Measurements from ENCODE around the gene POMC.
A peak's percentile ranks its signal among the peaks of the same experiment; 100 is the strongest.
"Not testable (repeated sequence)": the region's sequence is repeated elsewhere in the genome, so short reads cannot be mapped to it uniquely, and the experiment has no call there.

POMC gene

DNA sequence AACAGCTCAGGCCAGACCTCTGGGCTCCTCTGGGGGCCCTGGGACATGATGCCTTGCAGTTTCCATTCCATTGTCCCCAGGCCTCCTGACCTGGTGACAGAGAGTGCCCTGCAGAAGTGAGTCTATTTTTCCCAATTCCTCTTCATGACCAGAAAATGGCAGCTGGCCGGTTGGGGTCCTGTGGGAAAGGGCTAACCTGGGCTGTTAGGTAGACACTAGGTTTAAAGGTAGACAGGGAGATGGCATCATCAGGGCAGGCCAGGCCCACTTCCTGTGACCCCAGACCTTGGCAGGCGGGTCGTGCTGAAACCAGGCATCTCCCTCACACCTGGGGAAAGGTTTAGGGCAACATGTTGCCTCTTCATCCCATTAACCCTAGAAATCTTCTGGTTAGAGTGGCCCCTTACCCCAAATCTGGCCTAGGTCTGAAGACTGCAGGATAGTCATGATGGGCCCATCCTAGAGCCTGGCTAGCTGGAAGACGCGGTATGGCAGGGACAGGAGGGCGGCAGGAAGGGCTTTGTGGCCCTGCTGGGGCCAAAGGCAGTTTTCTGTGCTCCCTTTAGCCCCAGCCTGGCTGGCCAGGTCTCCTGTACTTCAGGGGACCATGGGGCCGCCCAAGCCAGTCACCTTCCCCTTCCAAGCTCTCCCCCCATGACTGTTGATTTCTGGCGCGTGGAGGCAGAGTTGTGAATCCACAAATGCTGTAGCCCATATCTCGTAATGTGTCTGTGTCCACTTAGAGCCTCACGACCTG, 10.1 kb downstream of the POMC start:
- Histone ChIP-seq H3K9me3 (replicated peaks; ENCODE audit: low read length) (no peaks in the 10 kb centered on the region), H3K27me3 (ENCODE audit: control insufficient read depth, insufficient read depth, low read length) (peaks cover 9% of the 10 kb centered on the region), H3K4me3 (ENCODE audit: low read length) (no peak overlapping the region), H3K4me2 (ENCODE audit: low read length) (no peak overlapping the region), H3K4me1 (ENCODE audit: control insufficient read depth, insufficient read depth, low read length) (no peaks in the 10 kb centered on the region), H3K9ac (ENCODE audit: low read depth, low read length) (no peak overlapping the region), H3K36me3 (ENCODE audit: insufficient read depth, low read length) (no peaks in the 10 kb centered on the region)

DNA sequence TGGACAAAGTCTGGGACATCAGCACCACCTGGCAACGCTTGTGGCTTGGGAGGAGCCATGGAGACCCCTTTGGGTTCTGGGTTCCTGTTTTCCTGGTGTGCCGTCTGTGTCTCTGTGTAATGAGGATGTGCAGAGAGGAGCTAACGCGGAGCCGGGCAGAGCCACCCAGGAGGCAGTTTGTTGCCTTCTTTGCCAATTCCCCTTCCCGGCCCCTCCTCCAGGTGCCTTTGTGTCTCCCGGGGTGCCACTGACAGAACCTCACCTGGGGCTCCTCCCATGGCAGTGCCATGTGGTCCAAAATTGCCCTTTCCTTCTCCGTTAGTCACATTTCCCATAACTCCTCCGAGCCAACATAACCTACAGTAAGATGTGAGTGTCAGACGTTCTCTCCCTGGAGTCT, 13.0 kb downstream of the POMC start:
- no peak overlapping the region for H3K9ac ChIP-seq (ENCODE audit: low read depth, low read length)
- H3K4me3 ChIP-seq (ENCODE audit: low read length): no peak overlapping the region
- peaks cover 17% of the 10 kb centered on the region for H3K27me3 ChIP-seq (ENCODE audit: control insufficient read depth, insufficient read depth, low read length)
- no peak overlapping the region for H3K4me2 ChIP-seq (ENCODE audit: low read length)
- H3K9me3 ChIP-seq (replicated peaks; ENCODE audit: low read length): no peaks in the 10 kb centered on the region
- H3K4me1 ChIP-seq (ENCODE audit: control insufficient read depth, insufficient read depth, low read length): no peaks in the 10 kb centered on the region
- H3K36me3 ChIP-seq (ENCODE audit: insufficient read depth, low read length): no peaks in the 10 kb centered on the region

DNA sequence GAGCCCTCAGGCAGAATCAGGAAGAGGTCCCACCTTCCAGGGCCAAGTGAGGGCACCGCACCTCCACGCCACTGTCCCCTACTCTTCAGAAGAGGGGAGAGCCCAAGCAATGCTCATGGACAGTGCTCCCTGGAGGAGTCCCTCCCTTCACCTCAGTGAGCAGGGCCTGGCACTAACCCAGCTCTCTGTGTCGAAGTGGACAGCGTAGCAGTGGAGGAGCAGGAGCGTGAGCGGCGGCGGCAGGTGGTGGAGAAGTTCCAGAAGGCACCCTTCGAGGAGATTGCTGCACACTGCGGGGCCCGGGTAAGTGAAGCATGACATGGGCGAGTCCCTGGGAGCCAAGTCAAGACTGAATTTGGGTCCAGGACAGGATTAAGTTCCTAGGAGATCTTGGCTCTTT, 16.7 kb downstream of the POMC start:
- H3K9me3 ChIP-seq (replicated peaks; ENCODE audit: low read length): no peaks in the 10 kb centered on the region
- H3K4me2 ChIP-seq (ENCODE audit: low read length): no peak overlapping the region
- H3K4me1 ChIP-seq (ENCODE audit: control insufficient read depth, insufficient read depth, low read length): no peaks in the 10 kb centered on the region
- no peak overlapping the region for H3K9ac ChIP-seq (ENCODE audit: low read depth, low read length)
- H3K36me3 ChIP-seq (ENCODE audit: insufficient read depth, low read length): no peaks in the 10 kb centered on the region
- H3K4me3 ChIP-seq (ENCODE audit: low read length): no peak overlapping the region
- H3K27me3 ChIP-seq (ENCODE audit: control insufficient read depth, insufficient read depth, low read length): peaks cover 17% of the 10 kb centered on the region

DNA sequence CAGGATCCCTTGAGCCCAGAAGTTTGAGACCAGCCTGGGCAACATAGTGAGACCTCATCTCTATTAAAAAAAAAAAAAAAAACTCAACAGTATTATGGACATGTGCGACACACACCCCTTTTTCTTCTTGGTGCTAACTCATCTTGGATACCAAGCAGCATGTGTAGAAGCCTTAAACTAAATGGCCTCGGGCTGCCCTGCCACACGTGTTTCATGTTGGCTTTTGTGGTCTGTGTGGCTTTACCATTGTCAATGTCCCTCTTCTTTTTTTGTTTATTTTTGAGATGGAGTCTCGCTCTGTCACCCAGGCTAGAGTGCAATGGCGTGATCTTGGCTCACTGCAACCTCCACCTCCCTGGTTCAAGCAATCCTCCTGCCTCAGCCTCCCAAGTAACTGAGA, 17.4 kb downstream of the POMC start:
- not testable (repeated sequence) for H3K9ac ChIP-seq (ENCODE audit: low read depth, low read length); H3K36me3 ChIP-seq (ENCODE audit: insufficient read depth, low read length)
- H3K27me3 ChIP-seq (ENCODE audit: control insufficient read depth, insufficient read depth, low read length): peaks cover 19% of the 10 kb centered on the region

DNA sequence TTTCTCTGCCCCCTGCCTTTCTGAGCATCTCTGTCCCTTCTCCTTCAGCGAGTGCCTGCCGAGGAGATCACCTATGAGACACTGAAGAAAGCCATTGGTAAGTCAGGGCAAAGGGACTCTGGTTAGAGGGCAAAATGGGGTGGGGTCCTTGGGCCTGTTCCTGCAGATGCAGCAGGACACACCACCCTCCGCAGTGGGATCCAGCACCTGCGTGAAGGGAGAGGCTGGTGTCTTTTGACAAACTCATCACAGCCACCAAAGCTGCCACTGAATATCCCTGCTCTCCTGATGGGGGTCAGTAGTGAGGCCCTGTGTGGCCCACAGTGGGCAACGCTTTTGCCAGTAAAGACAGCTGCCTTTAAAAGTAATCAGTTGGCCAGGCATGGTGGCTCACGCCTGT, 18.7 kb downstream of the POMC start:
- H3K9me3 ChIP-seq (replicated peaks; ENCODE audit: low read length): no peaks in the 10 kb centered on the region
- H3K9ac ChIP-seq (ENCODE audit: low read depth, low read length): no peak overlapping the region
- H3K27me3 ChIP-seq (ENCODE audit: control insufficient read depth, insufficient read depth, low read length): peaks cover 19% of the 10 kb centered on the region
- H3K4me1 ChIP-seq (ENCODE audit: control insufficient read depth, insufficient read depth, low read length): no peaks in the 10 kb centered on the region
- no peak overlapping the region for H3K4me3 ChIP-seq (ENCODE audit: low read length)
- no peak overlapping the region for H3K4me2 ChIP-seq (ENCODE audit: low read length)
- H3K36me3 ChIP-seq (ENCODE audit: insufficient read depth, low read length): no peaks in the 10 kb centered on the region

More for the DNA sequence above, 17.4 kb downstream of the POMC start:
- not testable (repeated sequence) for H3K4me3 ChIP-seq (ENCODE audit: low read length); H3K9me3 ChIP-seq (replicated peaks; ENCODE audit: low read length); H3K4me2 ChIP-seq (ENCODE audit: low read length); H3K4me1 ChIP-seq (ENCODE audit: control insufficient read depth, insufficient read depth, low read length)

DNA sequence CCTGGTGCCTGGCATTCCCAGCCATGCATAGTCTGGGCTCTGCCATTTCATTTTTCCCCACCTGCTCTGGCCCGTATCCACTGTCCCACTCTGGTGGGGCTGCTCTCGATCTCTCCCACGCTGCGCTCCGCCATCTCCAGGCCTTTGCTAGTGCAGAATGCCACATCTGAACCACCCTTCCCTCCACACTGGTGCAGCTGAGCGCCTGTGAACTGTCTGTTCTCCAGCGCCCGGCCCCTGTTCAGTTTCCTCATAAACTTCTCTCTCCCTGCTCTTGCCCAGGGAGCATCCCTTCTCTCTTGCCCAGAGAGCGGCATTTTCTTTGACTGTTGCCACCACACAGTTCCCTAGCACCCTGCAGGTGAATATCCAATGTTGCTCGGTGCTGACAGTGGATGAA, 21.5 kb downstream of the POMC start:
- H3K36me3 ChIP-seq (ENCODE audit: insufficient read depth, low read length): no peaks in the 10 kb centered on the region
- H3K9me3 ChIP-seq (replicated peaks; ENCODE audit: low read length): no peaks in the 10 kb centered on the region
- H3K4me3 ChIP-seq (ENCODE audit: low read length): no peak overlapping the region
- H3K4me1 ChIP-seq (ENCODE audit: control insufficient read depth, insufficient read depth, low read length): no peaks in the 10 kb centered on the region
- H3K4me2 ChIP-seq (ENCODE audit: low read length): no peak overlapping the region
- H3K27me3 ChIP-seq (ENCODE audit: control insufficient read depth, insufficient read depth, low read length): peaks cover 7% of the 10 kb centered on the region
- H3K9ac ChIP-seq (ENCODE audit: low read depth, low read length): no peak overlapping the region

DNA sequence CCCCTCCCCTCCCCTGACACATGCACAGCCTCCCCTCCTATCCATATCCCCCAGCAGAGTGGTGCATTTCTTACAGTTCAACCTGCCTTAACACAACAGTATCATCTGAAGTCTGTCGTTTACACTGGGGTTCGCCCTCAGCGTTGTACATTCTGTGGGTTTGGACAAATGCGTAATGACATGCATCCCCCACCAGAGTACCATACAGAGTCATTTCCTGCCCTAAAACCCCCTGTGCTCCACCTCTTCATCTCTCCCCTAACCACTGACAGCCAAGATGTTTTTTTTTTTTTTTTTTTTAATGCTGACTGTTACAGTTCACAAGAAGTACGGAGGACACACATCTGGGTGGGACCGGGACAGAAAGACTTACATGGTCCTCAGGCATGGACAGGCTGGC, 22.6 kb downstream of the POMC start:
- no peak overlapping the region for H3K4me2 ChIP-seq (ENCODE audit: low read length)
- no peaks in the 10 kb centered on the region for H3K9me3 ChIP-seq (replicated peaks; ENCODE audit: low read length)
- H3K4me3 ChIP-seq (ENCODE audit: low read length): no peak overlapping the region
- no peaks in the 10 kb centered on the region for H3K4me1 ChIP-seq (ENCODE audit: control insufficient read depth, insufficient read depth, low read length)
- H3K27me3 ChIP-seq (ENCODE audit: control insufficient read depth, insufficient read depth, low read length): peaks cover 2% of the 10 kb centered on the region
- H3K9ac ChIP-seq (ENCODE audit: low read depth, low read length): no peak overlapping the region
- H3K36me3 ChIP-seq (ENCODE audit: insufficient read depth, low read length): no peaks in the 10 kb centered on the region

DNA sequence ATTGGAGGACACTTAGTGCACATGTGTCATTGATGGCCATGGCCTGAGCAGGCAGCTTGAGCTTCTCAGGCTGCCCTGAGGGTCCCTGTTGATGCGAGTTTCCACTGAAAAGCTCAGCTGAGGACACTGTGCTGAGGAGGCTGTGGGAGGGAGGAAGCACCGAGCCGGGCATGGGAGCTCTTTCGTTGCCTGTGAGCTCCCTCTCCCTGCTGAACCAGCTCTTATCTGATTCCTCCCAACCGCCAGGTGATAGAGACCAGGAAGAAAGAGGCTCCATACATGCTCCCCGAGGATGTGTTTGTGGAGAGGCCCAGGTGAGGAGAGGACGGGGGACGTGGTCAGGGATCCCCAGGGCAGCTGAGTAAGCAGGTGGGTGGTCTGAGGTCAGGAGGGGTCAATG, 27.3 kb downstream of the POMC start:
- H3K9me3 ChIP-seq (replicated peaks; ENCODE audit: low read length): no peaks in the 10 kb centered on the region
- no peaks in the 10 kb centered on the region for H3K36me3 ChIP-seq (ENCODE audit: insufficient read depth, low read length)
- H3K4me3 ChIP-seq (ENCODE audit: low read length): no peak overlapping the region
- H3K4me2 ChIP-seq (ENCODE audit: low read length): no peak overlapping the region
- no peaks in the 10 kb centered on the region for H3K4me1 ChIP-seq (ENCODE audit: control insufficient read depth, insufficient read depth, low read length)
- H3K9ac ChIP-seq (ENCODE audit: low read depth, low read length): no peak overlapping the region
- H3K27me3 ChIP-seq (ENCODE audit: control insufficient read depth, insufficient read depth, low read length): no peaks in the 10 kb centered on the region

DNA sequence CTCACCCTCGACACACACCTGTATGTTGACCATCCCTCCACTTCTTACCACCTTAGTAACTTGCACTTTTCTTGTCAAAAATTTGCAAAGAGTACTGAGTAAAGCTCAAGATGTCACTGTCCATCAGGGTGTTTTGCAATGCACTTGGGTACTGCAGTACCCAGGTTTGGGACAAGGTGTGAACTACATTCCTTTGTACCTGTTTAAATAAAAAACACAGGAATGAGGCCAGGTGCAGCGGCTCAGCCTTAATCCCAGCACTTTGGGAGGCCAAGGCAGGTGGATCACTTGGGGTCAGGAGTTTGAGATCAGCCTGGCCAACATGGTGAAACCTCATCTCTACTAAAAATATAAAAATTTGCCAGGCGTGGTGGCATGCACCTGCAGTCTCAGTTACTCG, 27.8 kb downstream of the POMC start:
- not testable (repeated sequence) for H3K27me3 ChIP-seq (ENCODE audit: control insufficient read depth, insufficient read depth, low read length); H3K9ac ChIP-seq (ENCODE audit: low read depth, low read length); H3K4me2 ChIP-seq (ENCODE audit: low read length); H3K4me1 ChIP-seq (ENCODE audit: control insufficient read depth, insufficient read depth, low read length); H3K9me3 ChIP-seq (replicated peaks; ENCODE audit: low read length); H3K4me3 ChIP-seq (ENCODE audit: low read length); H3K36me3 ChIP-seq (ENCODE audit: insufficient read depth, low read length)

DNA sequence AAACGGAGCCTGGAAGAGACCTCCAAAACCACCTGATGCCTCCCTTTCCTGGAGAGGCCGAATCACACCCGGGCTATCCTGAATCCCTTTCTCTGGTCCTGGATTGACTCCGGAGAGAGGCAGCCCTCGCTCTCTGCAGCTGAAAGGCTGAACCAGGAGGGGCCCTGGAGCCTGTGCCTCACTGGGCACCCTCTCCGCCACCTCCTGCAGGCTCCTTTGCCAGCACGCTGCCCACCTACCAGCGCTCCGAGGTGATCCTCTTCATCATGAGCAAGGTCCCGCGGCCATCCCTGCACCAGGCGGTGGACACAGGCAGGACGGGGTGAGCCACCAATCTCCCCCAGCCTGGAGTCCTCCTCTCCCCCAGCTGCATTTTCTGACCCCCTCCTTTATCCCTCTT, 35.7 kb downstream of the POMC start:
- no peak overlapping the region for H3K9ac ChIP-seq (ENCODE audit: low read depth, low read length)
- no peak overlapping the region for H3K4me3 ChIP-seq (ENCODE audit: low read length)
- peaks cover 18% of the 10 kb centered on the region for H3K27me3 ChIP-seq (ENCODE audit: control insufficient read depth, insufficient read depth, low read length)
- no peaks in the 10 kb centered on the region for H3K36me3 ChIP-seq (ENCODE audit: insufficient read depth, low read length)
- no peaks in the 10 kb centered on the region for H3K9me3 ChIP-seq (replicated peaks; ENCODE audit: low read length)
- H3K4me1 ChIP-seq (ENCODE audit: control insufficient read depth, insufficient read depth, low read length): peaks cover 3% of the 10 kb centered on the region
- no peak overlapping the region for H3K4me2 ChIP-seq (ENCODE audit: low read length)

DNA sequence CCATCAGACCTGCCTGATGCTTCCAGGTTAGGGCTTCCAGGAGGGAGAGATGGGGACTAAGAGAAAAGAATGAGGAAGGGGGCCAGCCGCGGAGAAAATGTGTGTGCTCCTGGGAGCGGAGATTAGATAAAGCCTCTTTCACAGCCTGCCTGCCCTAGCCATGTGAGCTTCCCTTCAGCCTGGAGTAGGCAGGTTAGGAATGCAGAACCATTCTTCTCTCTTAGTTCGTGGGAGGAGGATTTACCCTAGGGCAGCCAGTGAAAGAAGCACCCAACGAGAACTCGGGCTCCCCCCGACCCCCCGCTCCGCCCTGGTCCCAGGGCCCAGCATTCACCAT, 36.1 kb downstream of the POMC start:
- no peak overlapping the region for H3K4me2 ChIP-seq (ENCODE audit: low read length)
- H3K36me3 ChIP-seq (ENCODE audit: insufficient read depth, low read length): no peaks in the 10 kb centered on the region
- no peak overlapping the region for H3K9ac ChIP-seq (ENCODE audit: low read depth, low read length)
- H3K27me3 ChIP-seq (ENCODE audit: control insufficient read depth, insufficient read depth, low read length): peaks cover 18% of the 10 kb centered on the region
- H3K4me3 ChIP-seq (ENCODE audit: low read length): no peak overlapping the region
- H3K4me1 ChIP-seq (ENCODE audit: control insufficient read depth, insufficient read depth, low read length): peaks cover 3% of the 10 kb centered on the region
- H3K9me3 ChIP-seq (replicated peaks; ENCODE audit: low read length): no peaks in the 10 kb centered on the region

DNA sequence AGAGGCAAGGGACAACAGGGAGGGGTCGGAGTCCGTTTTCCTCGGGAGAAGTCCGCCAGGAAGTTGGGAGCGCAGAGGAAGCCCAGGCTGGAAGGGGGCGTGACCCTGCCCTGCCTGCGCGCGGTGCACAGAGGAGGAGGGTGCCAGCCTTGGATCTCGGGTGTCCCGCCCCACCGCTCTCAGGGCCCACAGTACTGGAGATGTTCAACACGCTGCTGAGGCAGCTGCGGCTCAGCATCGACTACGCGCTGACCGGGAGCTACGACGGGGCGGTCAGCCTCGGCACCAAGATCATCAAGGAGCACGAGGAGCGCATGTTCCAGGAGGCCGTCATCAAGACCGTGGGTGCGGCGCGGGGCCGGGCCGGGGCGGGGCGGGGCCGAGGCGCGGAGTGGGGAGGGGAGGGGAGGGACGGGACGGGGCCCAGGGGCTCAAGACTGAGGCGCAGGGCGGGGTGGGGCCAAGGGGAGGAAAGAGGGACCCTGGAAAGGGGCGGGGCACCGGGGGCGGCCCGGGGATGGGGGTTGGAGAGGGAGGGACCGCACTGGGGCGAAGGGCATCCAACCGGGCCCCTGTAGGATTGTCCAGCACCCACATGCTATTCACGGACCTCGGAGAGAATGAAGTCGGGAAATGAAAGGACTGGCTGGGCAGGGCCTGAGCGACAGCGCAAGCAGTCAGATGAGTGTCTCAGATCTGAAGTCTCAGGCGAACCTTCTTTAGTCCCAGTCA, 36.6 kb downstream of the POMC start:
- Histone ChIP-seq H3K4me2 (ENCODE audit: low read length) (peak overlapping the region; percentile 59), H3K4me3 (ENCODE audit: low read length) (no peak overlapping the region), H3K27me3 (ENCODE audit: control insufficient read depth, insufficient read depth, low read length) (peaks cover 18% of the 10 kb centered on the region), H3K9ac (ENCODE audit: low read depth, low read length) (no peak overlapping the region), H3K4me1 (ENCODE audit: control insufficient read depth, insufficient read depth, low read length) (peaks cover 3% of the 10 kb centered on the region), H3K9me3 (replicated peaks; ENCODE audit: low read length) (no peaks in the 10 kb centered on the region), H3K36me3 (ENCODE audit: insufficient read depth, low read length) (no peaks in the 10 kb centered on the region)
